IPS-20b (cell line): Measurements from ENCODE around the gene SCAMP5.

Source experiments
- H3K27ac ChIP-seq: one replicate; pipeline ENCODE4 v1.5.1; 2013; ENCODE audit warnings: low read length
- H3K27me3 ChIP-seq: 2 replicates; pipeline ENCODE4 v1.6.1; 2013; ENCODE audit warnings: mild to moderate bottlenecking, low read length, inconsistent platforms; ENCODE audit not compliant: insufficient read depth
- H3K36me3 ChIP-seq: 2 replicates; pipeline ENCODE4 v1.6.1; 2013; ENCODE audit warnings: low read depth, mild to moderate bottlenecking, inconsistent platforms, low read length, moderate library complexity; ENCODE audit not compliant: insufficient read depth
- H3K4me1 ChIP-seq: 2 replicates; pipeline ENCODE4 v1.6.1; 2013; ENCODE audit warnings: mild to moderate bottlenecking, control low read depth, inconsistent platforms, low read length, moderate library complexity; ENCODE audit not compliant: insufficient read depth
- H3K4me3 ChIP-seq: 2 replicates; pipeline ENCODE4 v1.5.1; 2013; ENCODE audit warnings: mild to moderate bottlenecking, low read length, inconsistent platforms
- H3K9ac ChIP-seq: 2 replicates; pipeline ENCODE4 v1.6.1; 2013; ENCODE audit warnings: low read depth, mild to moderate bottlenecking, inconsistent platforms, low read length, moderate library complexity
- H3K9me3 ChIP-seq: 2 replicates; pipeline ENCODE4 v1.6.1; 2013; ENCODE audit warnings: mild to moderate bottlenecking, low read depth, low read length, inconsistent platforms; ENCODE audit not compliant: insufficient read depth

SCAMP5 gene

GRCh38 chr15:74978077-74978476 is 17.3 kb upstream of the SCAMP5 start:
- Histone ChIP-seq H3K9me3 (no peaks in the 10 kb centered on the region), H3K4me3 (no peak overlapping the region), H3K27ac (no peak overlapping the region), H3K9ac (no peak overlapping the region), H3K27me3 (no peaks in the 10 kb centered on the region), H3K36me3 (no peaks in the 10 kb centered on the region), H3K4me1 (no peaks in the 10 kb centered on the region)

- no peaks in the 10 kb centered on the region for H3K9me3 ChIP-seq
- H3K4me1 ChIP-seq: no peaks in the 10 kb centered on the region
- H3K27ac ChIP-seq: no peak overlapping the region
- no peaks in the 10 kb centered on the region for H3K27me3 ChIP-seq
- no peak overlapping the region for H3K4me3 ChIP-seq
- no peaks in the 10 kb centered on the region for H3K36me3 ChIP-seq
- no peak overlapping the region for H3K9ac ChIP-seq
Observed at GRCh38 chr15:74978503-74978902, 16.9 kb upstream of the SCAMP5 start.

DNA sequence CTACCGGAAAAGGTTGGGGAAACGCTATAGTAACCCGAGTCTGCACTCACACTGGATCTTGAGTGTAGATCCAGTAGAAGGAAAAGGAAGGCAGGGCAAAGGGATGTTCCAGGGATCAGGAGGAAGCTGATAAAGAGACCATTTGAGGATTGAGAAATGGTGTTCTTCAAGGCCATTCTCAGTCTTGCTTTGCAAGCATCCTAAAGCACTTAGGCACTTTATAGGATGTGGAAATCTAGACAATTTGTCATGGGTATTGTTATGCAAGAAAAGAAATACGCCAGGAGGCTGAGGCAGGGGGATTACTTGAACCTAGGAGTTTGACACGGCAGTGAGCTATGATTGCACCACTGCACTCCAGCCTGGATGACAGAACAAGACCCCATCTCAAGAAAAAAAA is 13.2 kb upstream of the SCAMP5 start:
- H3K4me3 ChIP-seq: no peak overlapping the region

GRCh38 chr15:74983725-74984231 is 11.6 kb upstream of the SCAMP5 start:
- H3K27ac ChIP-seq: no peak overlapping the region
- no peaks in the 10 kb centered on the region for H3K27me3 ChIP-seq
- H3K4me3 ChIP-seq: no peak overlapping the region

More for the DNA sequence above, 13.2 kb upstream of the SCAMP5 start:
- Histone ChIP-seq H3K27me3 (no peaks in the 10 kb centered on the region), H3K4me1 (no peaks in the 10 kb centered on the region; the same call in 1 of the 2 replicates), H3K27ac (no peak overlapping the region), H3K9ac (no peak overlapping the region), H3K9me3 (no peaks in the 10 kb centered on the region), H3K36me3 (no peaks in the 10 kb centered on the region)

DNA sequence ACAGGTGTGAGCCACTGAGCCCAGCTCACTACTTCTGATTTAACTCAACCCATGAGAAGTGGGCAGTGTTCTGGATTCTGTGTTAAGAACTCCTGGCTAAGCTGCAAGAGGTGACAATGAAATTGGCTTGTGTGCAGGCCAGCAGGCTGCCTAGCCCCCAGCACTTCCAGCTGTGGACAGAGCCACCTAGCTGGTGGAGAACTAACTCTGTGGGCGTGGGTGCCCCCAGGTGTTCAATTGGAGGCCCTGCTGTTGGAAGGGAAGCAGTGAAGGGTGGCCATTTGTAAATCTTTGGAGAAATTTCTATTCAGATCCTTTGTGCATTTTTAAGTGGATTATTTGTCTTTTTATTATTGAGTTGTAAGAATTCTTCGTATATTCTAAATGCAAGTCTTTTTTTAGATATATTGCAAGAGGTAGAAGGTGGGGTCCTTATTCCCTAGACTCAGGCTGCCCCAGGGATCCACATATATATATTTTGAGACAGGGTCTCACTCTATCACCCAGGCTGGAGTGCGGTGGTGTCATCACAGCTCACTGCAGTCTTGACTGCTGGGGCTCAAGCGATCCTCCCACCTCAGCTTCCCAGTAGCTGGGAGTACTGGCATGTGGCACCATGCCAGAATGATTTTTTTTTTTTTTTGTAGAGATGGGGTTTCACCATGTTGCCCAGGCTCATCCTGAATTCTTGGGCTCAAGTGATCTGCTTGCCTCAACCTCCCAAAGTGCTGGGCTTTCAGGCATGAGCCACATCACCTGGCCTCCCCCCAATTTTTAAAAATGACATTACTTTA is 7.2 kb upstream of the SCAMP5 start:
- Histone ChIP-seq H3K9me3 (no peaks in the 10 kb centered on the region), H3K27me3 (0 out of 2 replicates have a peak, but pooled peaks cover 5% of the 10 kb centered on the region), H3K9ac (no peak overlapping the region), H3K36me3 (no peaks in the 10 kb centered on the region), H3K4me3 (no peak overlapping the region), H3K4me1 (no peaks in the 10 kb centered on the region; the same call in 1 of the 2 replicates), H3K27ac (no peak overlapping the region)

More at GRCh38 chr15:74983725-74984231, 11.6 kb upstream of the SCAMP5 start:
- Histone ChIP-seq H3K9me3 (no peaks in the 10 kb centered on the region), H3K36me3 (no peaks in the 10 kb centered on the region), H3K9ac (no peak overlapping the region), H3K4me1 (no peaks in the 10 kb centered on the region; the same call in 1 of the 2 replicates)

- H3K4me1 ChIP-seq: no peaks in the 10 kb centered on the region
- peaks cover 10% of the 10 kb centered on the region; the same call in 1 of the 2 replicates for H3K27me3 ChIP-seq
- H3K9ac ChIP-seq: no peak overlapping the region
- no peaks in the 10 kb centered on the region for H3K36me3 ChIP-seq
- H3K27ac ChIP-seq: no peak overlapping the region
- H3K4me3 ChIP-seq: no peak overlapping the region
- no peaks in the 10 kb centered on the region for H3K9me3 ChIP-seq
Observed at GRCh38 chr15:74989527-74989926, 5.8 kb upstream of the SCAMP5 start.

- no peaks in the 10 kb centered on the region for H3K9me3 ChIP-seq
- peaks cover 4% of the 10 kb centered on the region for H3K4me1 ChIP-seq
- H3K27ac ChIP-seq: no peak overlapping the region
- no peak overlapping the region for H3K9ac ChIP-seq
- H3K36me3 ChIP-seq: no peaks in the 10 kb centered on the region
- H3K27me3 ChIP-seq: peaks cover 31% of the 10 kb centered on the region
- H3K4me3 ChIP-seq: no peak overlapping the region
Observed at GRCh38 chr15:74992619-74993018, 2.7 kb upstream of the SCAMP5 start.

GRCh38 chr15:74994236-74994635 is 1.1 kb upstream of the SCAMP5 start:
- Histone ChIP-seq H3K9ac (no peak overlapping the region), H3K4me3 (no peak overlapping the region), H3K4me1 (peaks cover 4% of the 10 kb centered on the region), H3K36me3 (no peaks in the 10 kb centered on the region), H3K9me3 (no peaks in the 10 kb centered on the region), H3K27me3 (peaks cover 31% of the 10 kb centered on the region), H3K27ac (no peak overlapping the region)

GRCh38 chr15:74994685-74995084 is 678 bp upstream of the SCAMP5 start:
- H3K27me3 ChIP-seq: peaks cover 31% of the 10 kb centered on the region
- peak overlapping the region; percentile 57; the same call in 1 of the 2 replicates for H3K4me3 ChIP-seq
- no peak overlapping the region for H3K9ac ChIP-seq
- no peaks in the 10 kb centered on the region for H3K36me3 ChIP-seq
- no peaks in the 10 kb centered on the region for H3K9me3 ChIP-seq
- peaks cover 4% of the 10 kb centered on the region for H3K4me1 ChIP-seq
- no peak overlapping the region for H3K27ac ChIP-seq

DNA sequence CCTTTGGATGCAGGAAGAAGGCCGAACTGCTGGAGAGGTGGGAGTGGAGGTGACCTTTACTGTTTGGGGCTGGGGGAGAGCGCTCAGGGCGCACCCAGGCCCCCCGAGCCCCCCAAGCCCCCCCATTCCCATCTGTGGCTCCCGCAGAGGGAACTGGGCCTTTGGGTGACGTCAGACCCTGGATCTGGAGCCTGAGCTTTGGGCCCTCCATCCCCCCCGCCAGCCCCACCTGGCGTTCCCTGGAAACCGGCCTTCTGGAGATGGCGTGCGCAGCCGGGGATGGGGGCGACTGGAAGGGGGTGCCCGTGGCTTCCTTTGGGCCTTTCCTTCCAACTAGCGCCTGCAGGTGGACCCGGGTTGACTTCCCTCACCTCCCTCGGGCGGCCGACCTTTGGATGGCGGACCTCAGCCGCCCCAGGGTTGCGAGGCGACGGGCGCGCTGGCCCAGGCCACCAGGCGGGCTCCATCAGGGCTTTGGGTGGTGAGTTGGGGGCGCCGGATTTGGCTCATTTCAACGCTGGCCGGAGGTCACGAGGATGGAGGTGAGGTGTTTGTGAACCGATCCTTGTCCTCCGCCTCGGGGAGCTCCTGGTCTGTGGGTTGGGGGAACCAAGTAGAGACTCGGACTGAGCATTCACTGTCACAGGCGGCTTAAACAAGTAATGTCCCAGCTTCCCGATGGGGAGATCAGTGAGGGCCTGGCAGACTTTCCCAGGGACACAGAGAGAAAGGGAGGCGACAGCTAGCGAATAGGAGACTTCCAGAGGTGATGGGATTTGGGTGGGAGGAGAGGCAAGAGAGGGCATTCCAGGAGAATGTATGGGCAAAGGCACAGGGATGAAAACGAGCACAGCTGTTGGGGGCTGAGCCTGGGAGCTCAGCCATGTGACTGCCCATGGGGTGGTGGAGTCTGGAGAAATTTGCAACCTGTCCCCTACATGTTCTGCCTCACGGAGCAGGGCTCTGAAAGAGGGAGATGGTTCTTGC is 709 bp downstream of the SCAMP5 start:
- no peak overlapping the region for H3K27ac ChIP-seq
- H3K4me1 ChIP-seq: peaks cover 4% of the 10 kb centered on the region
- H3K27me3 ChIP-seq: peaks cover 26% of the 10 kb centered on the region
- peak overlapping the region; percentile 82; the same call in 1 of the 2 replicates for H3K9ac ChIP-seq
- no peaks in the 10 kb centered on the region for H3K9me3 ChIP-seq
- peak overlapping the region; percentile 85 for H3K4me3 ChIP-seq
- H3K36me3 ChIP-seq: no peaks in the 10 kb centered on the region

DNA sequence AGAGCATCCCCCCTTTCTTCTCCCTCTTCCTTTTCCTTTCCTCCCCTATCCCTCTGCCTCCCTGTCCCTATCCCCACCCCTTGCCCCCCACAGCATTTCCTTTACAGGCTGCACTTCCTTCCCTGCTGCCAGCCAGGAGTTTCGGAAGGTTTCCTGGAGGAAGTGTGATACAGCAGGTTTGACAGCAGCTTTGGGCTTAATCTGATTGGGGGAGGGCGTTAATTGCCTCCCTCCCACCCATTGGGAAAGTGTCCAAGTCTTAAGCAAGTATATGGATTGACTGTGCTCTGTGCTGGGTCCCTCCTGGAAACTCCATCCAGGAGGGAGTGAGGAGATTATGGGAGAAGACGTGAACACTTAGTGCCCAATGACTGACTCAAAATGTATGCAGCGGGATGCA is 1.8 kb downstream of the SCAMP5 start:
- Histone ChIP-seq H3K27ac (no peak overlapping the region), H3K4me1 (peaks cover 4% of the 10 kb centered on the region)

More for the DNA sequence above, 1.8 kb downstream of the SCAMP5 start:
- Histone ChIP-seq H3K9ac (no peak overlapping the region), H3K9me3 (no peaks in the 10 kb centered on the region), H3K4me3 (no peak overlapping the region), H3K36me3 (no peaks in the 10 kb centered on the region), H3K27me3 (peaks cover 26% of the 10 kb centered on the region)
